Adipocyte (in vitro differentiated cells): ENCODE measurements around the gene DKC1.

Experiments used
- DNase-seq: peaks from one replicate; pipeline ENCODE4 v3.0.0-alpha.2; 2015; ENCODE audit warnings: low read depth
- H3K27me3 ChIP-seq: replicated peaks from 2 replicates; pipeline ENCODE4 v1.7.0; 2013; ENCODE audit warnings: mild to moderate bottlenecking, low read length, moderate library complexity; ENCODE audit not compliant: control insufficient read depth, insufficient read depth
- H3K36me3 ChIP-seq: 2 replicates; pipeline ENCODE4 v1.7.0; 2013; ENCODE audit warnings: low read length, mild to moderate bottlenecking, moderate library complexity; ENCODE audit not compliant: control insufficient read depth, insufficient read depth, severe bottlenecking
- H3K4me1 ChIP-seq: 2 replicates; pipeline ENCODE4 v1.7.0; 2013; ENCODE audit warnings: mild to moderate bottlenecking, low read length, moderate library complexity; ENCODE audit not compliant: control insufficient read depth, insufficient read depth
- H3K4me3 ChIP-seq: 2 replicates; pipeline ENCODE4 v1.7.0; 2013; ENCODE audit warnings: mild to moderate bottlenecking, low read length, moderate library complexity
- H3K9ac ChIP-seq: 2 replicates; pipeline ENCODE4 v1.7.0; 2013; ENCODE audit warnings: mild to moderate bottlenecking, low read length, moderate library complexity
- H3K9me3 ChIP-seq: 2 replicates; pipeline ENCODE4 v1.7.0; 2013; ENCODE audit warnings: mild to moderate bottlenecking, low read length, moderate library complexity; ENCODE audit not compliant: control insufficient read depth

DKC1 gene

DNA sequence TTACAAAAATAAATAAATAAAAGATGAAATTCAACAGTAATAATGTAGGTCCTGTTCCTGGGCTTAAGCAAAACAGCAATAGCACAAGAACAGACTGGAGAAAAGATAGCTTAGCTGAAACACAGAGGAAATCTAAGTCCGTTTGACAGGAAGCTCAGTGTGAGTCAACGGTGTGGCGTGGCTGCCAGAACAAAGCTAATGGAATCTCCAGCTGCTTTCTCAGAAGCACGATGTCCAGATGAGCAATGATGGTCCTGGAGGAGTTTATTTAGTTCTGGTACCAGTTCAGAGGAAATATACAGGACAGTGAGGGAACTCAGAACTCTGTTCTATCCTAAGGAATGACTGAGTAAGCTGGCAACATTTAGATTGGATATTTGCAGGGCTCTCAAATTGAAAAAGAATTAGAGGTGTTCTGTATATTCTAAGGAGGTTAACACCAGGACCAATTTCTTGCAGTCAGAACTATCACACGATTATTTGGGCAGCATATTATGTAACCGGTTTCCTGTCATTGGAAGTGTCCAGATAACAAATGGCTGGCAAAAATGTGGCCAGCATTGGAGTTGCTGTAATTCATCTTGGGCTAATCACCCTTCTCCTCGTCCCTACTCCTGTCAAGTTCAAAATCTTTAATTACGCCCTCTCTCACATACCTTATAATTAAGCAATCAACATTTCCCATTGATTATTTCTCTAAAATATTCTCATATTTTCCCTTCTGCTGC, 24.5 kb upstream of the DKC1 start:
- Histone ChIP-seq H3K9me3 (peaks cover 2% of the 10 kb centered on the region), H3K4me3 (no peak overlapping the region), H3K36me3 (no peaks in the 10 kb centered on the region), H3K27me3 (peaks cover 3% of the 10 kb centered on the region), H3K4me1 (peaks cover 52% of the 10 kb centered on the region), H3K9ac (no peak overlapping the region)
- DNase-seq: peak; percentile 70

GRCh38 chrX:154739952-154740465, 22.7 kb upstream of the DKC1 start:
- Histone ChIP-seq H3K4me1 (peaks cover 33% of the 10 kb centered on the region), H3K36me3 (no peaks in the 10 kb centered on the region), H3K4me3 (no peak overlapping the region), H3K9ac (no peak overlapping the region), H3K27me3 (peaks cover 3% of the 10 kb centered on the region), H3K9me3 (peaks cover 2% of the 10 kb centered on the region)
- DNase-seq: no peak

DNA sequence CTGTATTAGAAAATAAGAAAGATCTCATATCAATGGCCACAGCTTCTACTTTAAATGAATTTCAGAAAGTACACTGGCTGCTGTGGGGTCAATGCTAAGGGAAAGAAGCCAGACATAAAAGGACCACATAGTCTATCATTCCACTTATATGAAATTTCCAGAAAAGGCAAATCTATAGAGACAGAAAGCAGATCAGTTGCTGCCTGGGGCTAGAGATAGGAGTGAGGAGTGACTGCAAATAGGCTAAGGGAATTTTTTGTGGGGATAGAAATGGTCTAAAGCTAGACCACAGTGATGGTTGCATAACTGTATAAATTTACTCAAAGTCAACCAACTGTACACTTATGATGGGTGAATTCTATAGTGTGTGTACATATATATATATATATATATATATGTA, 20.1 kb upstream of the DKC1 start:
- Histone ChIP-seq H3K9me3 (peaks cover 2% of the 10 kb centered on the region), H3K27me3 (peaks cover 7% of the 10 kb centered on the region), H3K36me3 (no peaks in the 10 kb centered on the region), H3K4me3 (no peak overlapping the region), H3K9ac (no peak overlapping the region), H3K4me1 (peaks cover 8% of the 10 kb centered on the region)
- no peak for DNase-seq

- H3K9me3 ChIP-seq: no peaks in the 10 kb centered on the region
- H3K9ac ChIP-seq: peak overlapping the region; percentile 27
- H3K36me3 ChIP-seq: no peaks in the 10 kb centered on the region
- H3K4me3 ChIP-seq: no peak overlapping the region
- DNase-seq: peak; percentile 87
- H3K27me3 ChIP-seq: peaks cover 16% of the 10 kb centered on the region
- peaks cover 11% of the 10 kb centered on the region for H3K4me1 ChIP-seq
Observed at GRCh38 chrX:154748712-154749339, 13.8 kb upstream of the DKC1 start.

DNA sequence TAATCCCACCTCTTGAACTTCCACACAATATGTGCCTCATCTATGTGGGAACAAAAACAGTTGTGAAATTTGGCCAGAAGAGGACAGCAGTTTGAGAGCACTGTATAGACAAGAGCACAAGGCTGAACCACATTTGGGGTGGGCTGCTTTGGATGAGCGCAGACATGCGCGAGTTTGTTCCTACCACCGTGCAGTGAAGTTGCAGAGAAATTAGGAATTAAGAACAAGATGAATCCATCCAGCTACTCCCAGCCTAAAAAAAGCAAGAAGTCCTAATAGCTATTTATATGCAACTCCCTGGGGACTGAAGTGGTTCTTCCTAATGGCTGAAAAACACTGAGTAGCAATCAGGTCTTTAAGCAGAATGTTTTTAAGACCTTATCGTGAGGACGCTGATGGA, 12.8 kb upstream of the DKC1 start:
- Histone ChIP-seq H3K4me1 (peaks cover 11% of the 10 kb centered on the region), H3K9me3 (no peaks in the 10 kb centered on the region), H3K4me3 (peak overlapping the region; percentile 82), H3K27me3 (peaks cover 17% of the 10 kb centered on the region), H3K36me3 (no peaks in the 10 kb centered on the region), H3K9ac (peak overlapping the region; percentile 73)
- DNase-seq: no peak

GRCh38 chrX:154750301-154751202, 12.1 kb upstream of the DKC1 start, which contains the start of gene GAB3:
Gene GAB3, minus strand, starts transcription at chrX:154751077. Its CDS starts 52 bp downstream, at chrX:154751025.
- H3K4me1 ChIP-seq: peaks cover 11% of the 10 kb centered on the region
- no peaks in the 10 kb centered on the region for H3K9me3 ChIP-seq
- H3K9ac ChIP-seq: peak within 1 kb of the TSS; percentile 73
- H3K27me3 ChIP-seq: peaks cover 19% of the 10 kb centered on the region
- peak; percentile 59 for DNase-seq
- H3K36me3 ChIP-seq: no peaks in the 10 kb centered on the region
- H3K4me3 ChIP-seq: peak within 1 kb of the TSS; percentile 82

GRCh38 chrX:154751203-154751668, 11.4 kb upstream of the DKC1 start:
- H3K4me1 ChIP-seq: peaks cover 11% of the 10 kb centered on the region
- H3K9ac ChIP-seq: no peak overlapping the region
- no peaks in the 10 kb centered on the region for H3K9me3 ChIP-seq
- no peak for DNase-seq
- peaks cover 19% of the 10 kb centered on the region for H3K27me3 ChIP-seq
- no peaks in the 10 kb centered on the region for H3K36me3 ChIP-seq
- H3K4me3 ChIP-seq: peak overlapping the region; percentile 43

GRCh38 chrX:154751669-154752271, 10.9 kb upstream of the DKC1 start:
- H3K36me3 ChIP-seq: no peaks in the 10 kb centered on the region
- no peak overlapping the region for H3K4me3 ChIP-seq
- no peak for DNase-seq
- H3K9ac ChIP-seq: no peak overlapping the region
- H3K4me1 ChIP-seq: peaks cover 11% of the 10 kb centered on the region
- H3K9me3 ChIP-seq: no peaks in the 10 kb centered on the region
- peaks cover 15% of the 10 kb centered on the region for H3K27me3 ChIP-seq

DNA sequence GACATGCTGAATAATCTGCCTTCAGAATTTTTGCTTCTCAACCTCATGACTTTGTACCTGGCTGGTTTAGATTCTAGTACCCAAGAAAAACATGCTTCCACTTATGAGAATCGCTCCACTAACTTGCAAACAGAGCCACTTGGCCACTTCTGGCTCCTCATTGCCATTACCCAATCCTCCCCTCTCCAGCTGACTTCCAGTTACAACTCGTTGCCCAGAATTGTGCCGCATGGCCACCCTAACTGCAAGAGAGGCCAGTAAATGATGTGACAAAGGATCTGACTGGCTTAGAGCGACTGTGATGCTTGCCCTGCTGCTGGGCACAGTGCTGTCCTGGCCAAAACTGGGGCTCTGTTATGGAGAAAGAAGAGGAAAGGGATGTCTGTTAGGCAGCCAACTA, 4.0 kb upstream of the DKC1 start:
- Histone ChIP-seq H3K4me3 (no peak overlapping the region), H3K9me3 (no peaks in the 10 kb centered on the region), H3K9ac (no peak overlapping the region), H3K36me3 (no peaks in the 10 kb centered on the region), H3K4me1 (no peaks in the 10 kb centered on the region), H3K27me3 (peaks cover 3% of the 10 kb centered on the region)
- no peak for DNase-seq

- H3K36me3 ChIP-seq: peaks cover 22% of the 10 kb centered on the region
- no peaks in the 10 kb centered on the region for H3K4me1 ChIP-seq
- no peaks in the 10 kb centered on the region for H3K27me3 ChIP-seq
- DNase-seq: no peak
- no peaks in the 10 kb centered on the region for H3K9me3 ChIP-seq
- H3K9ac ChIP-seq: peak overlapping the region; percentile 77
- peak overlapping the region; percentile 82 for H3K4me3 ChIP-seq
Observed at GRCh38 chrX:154761977-154762536, 607 bp upstream of the DKC1 start.
